Stimulated activated naive B cell treated with anti-CD40 and anti-IgM and Interleukin-4, amounts not matched to agents 10 μg/mL and 1 μg/mL and 100 μg/mL, for 72 hours (primary cell): ENCODE results near the gene LY6G5C.

Experiments used
- ATAC-seq, 2 donors: fragments of 150-1000 bp; cut with Tn5 transposase; replicated peaks; 2 replicates each; pipeline ENCODE4 v1.10.0; 2021; ENCODE audit warnings: moderate library complexity in 1 of 2
- DNase-seq: peaks from one replicate; pipeline ENCODE4 v3.0.0; 2021
- H3K27ac Mint-ChIP-seq: one replicate; pipeline ENCODE4 v1.8.0; 2022; ENCODE audit warnings: mild to moderate bottlenecking, mixed read lengths
- H3K27me3 Mint-ChIP-seq, 2 donors: one replicate each; pipeline ENCODE4 v1.8.0; 2022; ENCODE audit warnings: mixed read lengths in 2 of 2
- H3K36me3 Mint-ChIP-seq, 2 donors: one replicate each; pipeline ENCODE4 v1.8.0; 2022; ENCODE audit warnings: mixed read lengths in 2 of 2, mild to moderate bottlenecking in 1 of 2
- H3K4me1 Mint-ChIP-seq, 2 donors: one replicate each; pipeline ENCODE4 v1.8.0; 2022; ENCODE audit warnings: mixed read lengths in 2 of 2, mild to moderate bottlenecking in 1 of 2
- H3K4me3 Mint-ChIP-seq, 2 donors: one replicate each; pipeline ENCODE4 v1.8.0; 2022; ENCODE audit warnings: mild to moderate bottlenecking in 2 of 2, mixed read lengths in 2 of 2, moderate library complexity in 1 of 2
- H3K9me3 Mint-ChIP-seq, 2 donors: one replicate each; pipeline ENCODE4 v1.8.0; 2022; ENCODE audit warnings: mixed read lengths in 2 of 2, mild to moderate bottlenecking in 1 of 2

The LY6G5C gene, protein sequence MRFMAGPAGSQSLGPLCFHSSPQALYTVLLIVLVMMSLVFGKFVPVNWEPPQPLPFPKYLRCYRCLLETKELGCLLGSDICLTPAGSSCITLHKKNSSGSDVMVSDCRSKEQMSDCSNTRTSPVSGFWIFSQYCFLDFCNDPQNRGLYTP

DNA sequence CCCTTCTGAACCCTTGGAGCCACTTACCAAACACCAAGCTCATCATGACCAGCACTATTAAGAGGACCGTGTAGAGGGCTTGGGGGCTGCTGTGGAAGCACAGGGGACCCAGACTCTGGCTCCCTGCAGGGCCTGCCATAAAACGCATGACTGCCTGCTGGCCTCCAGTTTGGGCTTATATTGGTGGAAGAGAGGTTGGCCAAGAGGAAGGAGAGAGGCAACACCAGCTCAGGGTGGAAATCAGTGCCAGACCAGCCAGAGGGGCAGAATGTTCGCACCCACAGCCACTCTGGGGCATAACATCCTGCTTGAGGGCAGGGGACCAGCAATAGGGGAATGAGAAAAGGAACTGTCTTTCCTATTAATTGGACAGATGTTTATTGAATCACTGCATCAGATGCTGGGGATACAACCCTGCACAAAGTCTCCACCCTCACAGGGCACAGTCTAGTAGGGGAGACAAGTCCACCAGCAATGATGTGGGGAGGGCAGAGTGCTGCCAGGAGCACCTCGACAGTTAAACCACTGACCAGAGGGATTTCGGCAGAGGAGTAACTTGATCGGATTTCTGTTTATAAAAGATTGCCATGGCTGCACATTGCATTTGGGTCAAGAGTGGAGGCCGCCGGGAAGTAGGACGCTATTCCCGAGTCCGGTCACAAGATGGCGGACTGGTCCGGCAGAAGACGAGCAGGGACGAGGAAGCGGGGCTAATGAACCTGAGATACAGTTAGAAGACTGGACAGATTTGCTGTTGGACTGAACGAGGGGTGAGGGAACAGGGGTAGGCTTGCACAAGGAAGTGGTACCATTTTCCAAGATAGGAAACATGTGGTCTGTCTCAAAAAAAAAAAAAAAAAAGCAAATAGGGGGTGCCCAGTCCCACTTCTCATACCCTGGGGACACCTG lies at the start of gene LY6G5C:
Gene LY6G5C, minus strand, starts transcription at position 842 of the 909 bp plus-strand sequence. Its CDS starts 694 bp downstream, at position 148.
- Mint-ChIP-seq H3K27ac (peak within 1 kb of the TSS; percentile 75), H3K9me3 (no peaks in the 10 kb centered on the region), H3K4me1 (peaks cover 26 to 32% of the 10 kb centered on the region in 2 donors), H3K36me3 (peaks cover 12 to 13% of the 10 kb centered on the region in 2 donors), H3K4me3 (peak within 1 kb of the TSS; percentile 74 to 83), H3K27me3 (no peaks in the 10 kb centered on the region)
- DNase-seq = peak; percentile 55
- ATAC-seq = peak; percentile 65 to 73

DNA sequence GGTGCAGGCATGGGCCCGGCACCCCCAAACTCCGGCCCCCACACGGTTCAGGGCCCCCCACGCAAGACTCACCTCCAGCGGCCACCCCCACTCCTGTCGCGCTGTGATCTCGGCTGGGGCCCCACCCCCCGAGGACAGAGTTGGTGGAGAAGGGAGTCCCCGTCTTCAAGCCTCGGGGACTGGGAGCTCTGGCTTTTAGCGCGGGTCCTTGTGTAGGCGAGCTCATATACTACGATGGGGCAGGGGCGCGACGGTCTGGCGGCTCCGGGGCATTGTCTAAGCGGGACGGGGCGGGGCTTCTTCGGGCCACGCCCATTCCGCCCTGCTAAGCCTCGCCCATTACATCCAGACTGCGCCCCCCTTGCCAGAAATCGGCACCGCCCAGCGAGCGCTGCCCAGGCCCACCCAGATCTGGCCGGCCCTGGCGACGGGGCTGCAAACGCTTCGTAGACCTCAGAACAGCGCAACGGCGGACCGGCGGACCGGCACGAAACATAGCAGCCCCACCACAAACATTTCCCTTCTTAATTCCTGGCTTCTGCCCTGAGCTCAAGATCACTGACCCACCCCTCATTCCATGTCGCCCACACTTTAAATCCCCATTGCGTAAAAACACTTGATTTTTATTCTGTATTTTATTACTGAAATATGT lies 49.2 kb upstream of the LY6G5C start:
- Mint-ChIP-seq H3K4me1 (peaks cover 63 to 83% of the 10 kb centered on the region in 2 donors), H3K9me3 (no peaks in the 10 kb centered on the region)
- DNase-seq = peak; percentile 62

DNA sequence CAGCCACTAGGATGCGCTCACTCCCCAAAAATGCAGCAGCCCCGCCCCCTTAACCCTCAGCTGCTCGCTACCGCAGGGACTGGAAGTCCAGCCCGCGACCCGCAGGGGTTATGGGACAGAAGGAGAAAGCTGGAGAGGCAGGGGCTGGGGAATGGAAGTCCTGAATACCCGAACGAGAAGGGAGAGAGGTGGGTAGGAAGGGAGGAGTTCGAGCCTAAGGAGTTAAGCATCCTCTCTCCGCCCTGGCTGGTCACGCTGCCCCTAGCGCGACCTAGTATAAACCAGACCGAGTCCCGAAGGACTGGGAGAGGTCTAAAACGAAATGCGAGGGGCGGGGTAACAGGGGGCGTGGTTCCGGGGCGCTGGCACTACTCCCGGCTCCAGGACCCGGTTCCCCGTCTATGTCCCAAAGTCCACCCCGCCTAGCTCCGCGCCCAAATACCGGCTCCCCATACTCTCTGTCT lies 48.7 kb upstream of the LY6G5C start:
- H3K36me3 Mint-ChIP-seq = peaks cover 48 to 65% of the 10 kb centered on the region in 2 donors
- ATAC-seq = peak; percentile 58 to 71
- H3K27me3 Mint-ChIP-seq = no peaks in the 10 kb centered on the region
- H3K4me3 Mint-ChIP-seq = peak overlapping the region; percentile 95 to 97
- peaks cover 61 to 82% of the 10 kb centered on the region in 2 donors for H3K4me1 Mint-ChIP-seq
- H3K9me3 Mint-ChIP-seq = no peaks in the 10 kb centered on the region
- H3K27ac Mint-ChIP-seq = peak overlapping the region; percentile 96
- DNase-seq = peak; percentile 68

More for the DNA sequence above, 49.2 kb upstream of the LY6G5C start:
- peaks cover 50 to 70% of the 10 kb centered on the region in 2 donors for H3K36me3 Mint-ChIP-seq
- ATAC-seq = peak; percentile 41 to 63
- H3K27ac Mint-ChIP-seq = peak overlapping the region; percentile 96
- peak overlapping the region; percentile 95 to 97 for H3K4me3 Mint-ChIP-seq
- no peaks in the 10 kb centered on the region for H3K27me3 Mint-ChIP-seq

DNA sequence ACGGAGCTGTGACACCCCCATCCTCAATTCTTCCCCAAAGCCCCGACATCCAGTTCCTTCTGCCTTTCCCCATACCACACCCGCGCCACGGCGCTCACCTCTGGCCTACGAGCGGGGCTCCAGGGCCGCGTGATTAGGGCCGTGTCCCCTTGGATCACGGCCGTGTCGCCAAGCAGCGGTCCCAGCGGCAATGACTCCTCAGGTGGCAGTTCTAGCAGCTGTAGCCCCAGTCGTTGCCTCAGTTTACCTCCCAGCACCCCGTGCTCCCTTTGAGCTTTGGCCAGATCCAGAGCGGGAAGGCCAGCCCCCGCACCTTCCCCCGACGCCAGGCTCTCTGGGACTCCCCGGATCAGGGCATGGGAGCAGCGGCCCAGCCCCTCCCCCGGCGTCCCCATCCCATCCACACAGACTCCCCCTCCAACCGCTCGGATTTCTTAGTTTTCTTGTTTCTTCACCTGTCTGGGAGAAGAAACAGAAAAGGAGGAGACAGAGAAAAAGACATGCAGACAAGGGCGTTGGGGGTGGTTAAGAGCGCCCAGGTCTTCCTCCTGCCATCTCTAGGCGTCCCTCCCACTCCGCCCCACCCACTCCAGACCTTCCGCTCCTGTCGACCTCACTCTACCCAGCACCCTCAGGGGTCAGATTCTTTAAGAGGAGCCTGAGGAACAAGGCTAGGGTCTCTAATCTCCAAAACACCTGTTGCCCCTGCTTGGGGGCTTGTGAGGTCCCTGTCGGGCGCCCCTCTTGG lies 48.1 kb upstream of the LY6G5C start, which contains the start of gene DDAH2:
Gene DDAH2, minus strand, starts transcription at position 533 of the 748 bp plus-strand sequence. Its CDS starts 138 bp downstream, at position 395.
- no peaks in the 10 kb centered on the region for H3K27me3 Mint-ChIP-seq
- no peaks in the 10 kb centered on the region for H3K9me3 Mint-ChIP-seq
- peak; percentile 22 to 35 for ATAC-seq
- H3K36me3 Mint-ChIP-seq = peaks cover 48 to 60% of the 10 kb centered on the region in 2 donors
- no peak for DNase-seq
- peaks cover 59 to 79% of the 10 kb centered on the region in 2 donors for H3K4me1 Mint-ChIP-seq
- peak within 1 kb of the TSS; percentile 98 for H3K27ac Mint-ChIP-seq
- H3K4me3 Mint-ChIP-seq = peak within 1 kb of the TSS; percentile 95 to 97

DNA sequence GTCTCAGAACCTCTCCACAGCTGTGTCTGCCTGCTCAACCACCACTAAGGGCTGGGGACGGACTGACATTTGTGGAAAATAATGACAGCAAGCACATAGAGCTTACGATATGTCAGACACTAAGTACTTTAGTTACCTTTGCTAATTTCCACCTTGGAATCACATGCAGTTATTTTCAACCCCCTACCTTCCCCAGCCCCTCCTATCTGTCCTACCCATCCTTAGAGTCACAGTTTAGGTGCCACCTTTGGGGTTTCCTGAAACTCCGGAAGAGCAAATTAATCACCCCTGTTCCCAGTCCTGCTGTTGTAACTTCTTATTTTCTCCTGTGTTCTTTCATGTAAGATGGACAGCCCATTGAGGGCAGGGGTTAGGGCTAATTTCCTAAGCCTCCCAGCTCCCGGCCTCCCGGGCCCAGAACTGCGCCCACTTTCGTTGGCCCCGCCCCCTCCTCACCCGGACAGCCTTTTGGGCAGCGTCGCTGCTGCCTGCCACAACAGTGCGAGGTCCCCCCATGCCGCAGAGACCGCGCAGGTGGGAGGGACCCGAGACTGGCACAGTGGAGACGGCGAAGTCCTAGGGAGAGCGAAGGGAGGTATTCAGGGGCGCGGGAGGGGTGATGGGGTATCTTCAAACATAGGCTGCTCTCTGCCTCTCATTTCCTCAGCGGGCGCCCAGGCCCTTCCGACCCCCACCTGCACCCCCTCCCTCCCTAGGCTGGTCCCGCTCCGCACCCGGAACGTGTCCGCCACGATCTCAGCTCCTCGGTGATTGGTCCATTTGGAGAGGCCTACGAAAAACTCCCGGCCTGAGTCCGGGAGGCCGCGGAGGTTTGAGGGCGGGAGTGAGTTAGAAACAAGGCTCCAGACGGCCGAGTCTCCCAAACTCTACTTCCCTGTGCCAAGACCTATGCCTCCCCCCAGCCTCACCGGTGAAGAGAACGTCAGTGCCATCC lies 47.1 kb upstream of the LY6G5C start:
- DNase-seq = no peak
- no peak for ATAC-seq
- H3K27me3 Mint-ChIP-seq = no peaks in the 10 kb centered on the region
- H3K36me3 Mint-ChIP-seq = peaks cover 39 to 51% of the 10 kb centered on the region in 2 donors
- peak overlapping the region; percentile 98 for H3K27ac Mint-ChIP-seq
- H3K4me1 Mint-ChIP-seq = peaks cover 57 to 79% of the 10 kb centered on the region in 2 donors
- H3K9me3 Mint-ChIP-seq = no peaks in the 10 kb centered on the region
- peak overlapping the region; percentile 95 to 97 for H3K4me3 Mint-ChIP-seq

DNA sequence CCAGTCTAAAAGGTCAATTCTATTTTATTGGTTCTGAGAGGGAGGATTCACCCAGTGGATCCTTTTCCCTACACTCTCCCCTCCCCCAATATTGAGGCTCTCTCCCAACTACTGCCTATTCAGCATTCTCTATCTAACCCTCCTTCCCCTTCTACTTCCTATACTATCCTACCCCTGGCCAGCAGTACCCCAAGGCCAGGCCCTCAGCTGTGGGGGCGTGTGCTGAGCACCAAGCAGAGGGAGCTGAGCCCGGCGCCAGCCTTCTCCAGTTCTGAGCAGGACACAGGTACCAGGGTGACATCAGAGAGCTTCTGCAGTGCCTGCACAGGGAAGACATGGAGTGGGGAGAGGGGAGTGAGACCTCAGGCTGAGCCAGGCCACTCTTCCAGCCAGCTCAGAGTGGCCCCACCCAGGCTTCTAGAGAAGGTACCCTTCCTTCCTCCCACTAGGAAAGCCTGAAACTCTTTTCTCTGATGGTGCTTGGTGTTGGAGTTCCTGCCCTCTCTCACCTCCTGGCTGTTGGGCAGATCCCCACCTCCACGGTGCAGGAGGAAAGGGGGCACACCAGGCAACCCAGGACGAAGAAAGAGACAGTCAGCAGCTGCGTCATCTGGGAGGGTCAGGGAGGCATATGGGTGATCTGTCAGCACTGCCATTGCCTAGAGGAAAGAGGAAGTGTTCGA lies 46.3 kb upstream of the LY6G5C start:
- ATAC-seq (peak; percentile 85 to 88), DNase-seq (peak; percentile 80)
- Mint-ChIP-seq H3K27me3 (no peaks in the 10 kb centered on the region), H3K4me3 (peak overlapping the region; percentile 75 to 97), H3K4me1 (peaks cover 58 to 78% of the 10 kb centered on the region in 2 donors), H3K27ac (peak overlapping the region; percentile 98), H3K9me3 (no peaks in the 10 kb centered on the region), H3K36me3 (peaks cover 39 to 51% of the 10 kb centered on the region in 2 donors)

DNA sequence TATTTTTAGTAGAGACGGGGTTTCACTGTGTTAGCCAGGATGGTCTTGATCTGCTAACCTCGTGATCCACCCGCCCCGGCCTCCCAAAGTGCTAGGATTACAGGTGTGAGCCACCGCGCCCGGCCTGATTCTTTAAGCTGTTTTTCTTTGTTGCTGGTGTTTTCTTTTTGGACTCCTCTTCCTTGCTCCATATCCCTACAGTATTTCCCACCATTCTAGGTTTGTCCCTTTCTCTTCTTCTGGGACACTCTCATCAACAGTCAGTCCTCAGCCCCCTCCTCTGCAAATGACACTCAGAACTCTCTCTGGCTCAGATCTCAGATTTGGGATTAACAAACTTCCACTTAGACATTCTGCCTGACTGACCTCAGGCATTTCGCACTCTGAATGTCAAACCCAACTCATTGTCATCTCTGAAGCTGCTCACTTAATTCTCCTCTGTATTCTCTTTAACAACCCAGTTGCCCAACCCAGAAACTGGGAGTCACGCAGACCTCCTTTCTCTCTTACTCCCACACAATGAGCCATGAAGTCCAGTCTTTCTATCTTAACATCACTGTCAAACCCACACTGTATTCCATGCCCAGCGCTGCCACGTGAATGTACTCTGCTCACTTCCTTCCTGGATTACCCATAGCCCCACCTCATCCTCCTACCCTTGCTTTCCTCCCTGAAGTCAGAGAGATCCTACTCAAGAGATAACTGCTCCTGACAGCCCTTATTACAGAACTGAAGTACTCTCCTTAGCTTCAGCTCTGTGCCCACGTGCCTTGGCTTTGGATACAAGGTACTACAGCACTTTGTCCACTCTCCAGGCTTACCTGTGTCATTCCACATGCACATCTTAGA lies 44.9 kb upstream of the LY6G5C start:
- Mint-ChIP-seq H3K27me3 (no peaks in the 10 kb centered on the region), H3K27ac (peak overlapping the region; percentile 0), H3K4me1 (peaks cover 58 to 65% of the 10 kb centered on the region in 2 donors), H3K36me3 (peaks cover 35 to 42% of the 10 kb centered on the region in 2 donors), H3K9me3 (no peaks in the 10 kb centered on the region), H3K4me3 (no peak overlapping the region)
- no peak for DNase-seq
- ATAC-seq = no peak

DNA sequence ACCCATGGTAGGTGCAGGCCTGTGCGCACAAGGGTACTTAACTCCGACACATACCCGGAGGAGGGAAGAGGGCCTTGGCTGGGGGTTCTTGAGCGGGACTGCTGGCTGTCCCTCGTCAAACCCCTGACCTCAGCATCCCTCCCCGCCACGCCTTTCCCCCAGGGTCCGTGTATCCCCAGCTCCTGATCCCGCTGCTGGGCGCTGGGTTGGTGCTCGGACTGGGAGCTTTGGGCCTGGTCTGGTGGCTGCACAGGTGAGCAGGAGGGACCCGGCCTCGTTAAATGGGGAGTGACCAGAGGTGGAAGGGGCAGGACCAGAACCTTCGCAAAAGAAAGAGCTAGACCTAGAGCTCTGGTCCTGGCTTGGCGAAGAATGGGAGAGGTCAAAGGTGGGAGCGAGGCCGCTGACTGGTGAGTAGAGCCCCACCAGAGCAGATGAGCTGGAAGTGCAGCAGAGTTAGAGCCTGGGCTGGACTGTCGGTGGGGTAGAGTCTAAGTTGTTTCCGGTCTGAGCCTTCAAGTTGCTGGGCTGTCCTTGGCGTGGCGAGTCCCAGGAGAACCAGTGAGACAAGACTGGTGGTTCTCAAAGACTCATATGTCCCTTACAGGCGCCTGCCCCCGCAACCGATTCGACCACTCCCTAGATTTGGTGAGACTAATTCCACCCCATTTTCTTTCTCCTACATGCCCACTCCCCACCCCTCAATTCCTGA lies 43.3 kb upstream of the LY6G5C start:
- DNase-seq (no peak), ATAC-seq (no peak)
- no peak overlapping the region for H3K4me3 Mint-ChIP-seq
- H3K4me1 Mint-ChIP-seq = peaks cover 45 to 51% of the 10 kb centered on the region in 2 donors
- H3K36me3 Mint-ChIP-seq = peaks cover 29% of the 10 kb centered on the region in 2 donors
- H3K27ac Mint-ChIP-seq = peak overlapping the region; percentile 78
- no peaks in the 10 kb centered on the region for H3K9me3 Mint-ChIP-seq
- no peaks in the 10 kb centered on the region for H3K27me3 Mint-ChIP-seq

DNA sequence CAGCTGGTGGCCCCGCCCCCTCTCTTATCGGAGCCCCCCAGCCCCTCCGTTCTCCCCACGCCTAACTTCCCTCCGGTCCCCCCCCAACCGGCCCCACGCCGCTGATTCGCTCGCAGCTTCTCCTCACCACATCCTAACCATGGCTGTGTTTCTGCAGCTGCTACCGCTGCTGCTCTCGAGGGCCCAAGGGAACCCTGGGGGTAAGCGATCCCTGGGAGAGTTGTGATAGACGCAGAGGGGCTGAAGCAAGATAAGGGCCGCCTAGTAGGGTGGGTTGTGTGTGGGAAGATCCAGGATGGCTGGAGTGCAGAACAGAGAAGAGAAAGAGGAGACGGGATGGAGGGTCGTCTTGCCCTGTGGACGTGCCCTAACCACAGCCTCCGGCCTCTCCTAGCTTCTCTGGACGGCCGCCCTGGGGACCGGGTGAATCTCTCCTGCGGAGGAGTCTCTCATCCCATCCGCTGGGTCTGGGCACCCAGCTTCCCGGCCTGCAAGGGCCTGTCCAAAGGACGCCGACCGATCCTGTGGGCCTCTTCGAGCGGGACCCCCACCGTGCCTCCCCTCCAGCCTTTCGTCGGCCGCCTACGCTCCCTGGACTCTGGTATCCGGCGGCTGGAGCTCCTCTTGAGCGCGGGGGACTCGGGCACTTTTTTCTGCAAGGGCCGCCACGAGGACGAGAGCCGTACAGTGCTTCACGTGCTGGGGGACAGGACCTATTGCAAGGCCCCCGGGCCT lies 42.5 kb upstream of the LY6G5C start, which contains the start of gene MPIG6B:
Gene MPIG6B, plus strand, starts transcription at position 129 of the 735 bp plus-strand sequence. Its CDS starts 11 bp downstream, at position 140.
- peak within 1 kb of the TSS; percentile 10 to 50 for H3K4me3 Mint-ChIP-seq
- peak within 1 kb of the TSS; percentile 78 for H3K27ac Mint-ChIP-seq

DNA sequence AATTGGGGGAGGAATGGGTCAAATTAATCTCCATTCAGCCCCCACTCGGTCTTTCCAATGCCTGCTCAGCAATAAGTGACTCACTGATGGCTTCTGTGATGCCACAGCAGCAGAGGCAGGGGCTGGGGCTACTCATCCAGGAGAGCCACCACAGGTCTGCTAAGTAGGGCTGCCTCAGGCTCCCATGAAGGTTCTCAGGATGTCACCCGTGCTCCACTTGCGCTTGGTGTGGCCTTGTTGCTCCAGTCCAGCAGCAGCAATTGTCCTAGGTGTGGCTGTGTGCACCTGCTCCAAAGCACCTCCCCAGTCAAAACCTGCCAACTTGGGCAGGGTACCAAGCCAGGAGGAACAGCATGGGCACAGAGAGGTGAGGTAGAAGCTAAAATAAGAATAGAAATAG lies 41.3 kb upstream of the LY6G5C start:
- H3K27ac Mint-ChIP-seq = no peak overlapping the region
- peaks cover 16 to 17% of the 10 kb centered on the region in 2 donors for H3K36me3 Mint-ChIP-seq
- no peaks in the 10 kb centered on the region for H3K27me3 Mint-ChIP-seq
- H3K4me3 Mint-ChIP-seq = no peak overlapping the region
- no peaks in the 10 kb centered on the region for H3K9me3 Mint-ChIP-seq
- peaks cover 27 to 32% of the 10 kb centered on the region in 2 donors for H3K4me1 Mint-ChIP-seq
- DNase-seq (no peak), ATAC-seq (no peak)

More for the DNA sequence above, 42.5 kb upstream of the LY6G5C start, which contains the start of gene MPIG6B:
- Mint-ChIP-seq H3K9me3 (no peaks in the 10 kb centered on the region), H3K36me3 (peaks cover 24% of the 10 kb centered on the region in 2 donors), H3K4me1 (peaks cover 38 to 44% of the 10 kb centered on the region in 2 donors), H3K27me3 (no peaks in the 10 kb centered on the region)
- DNase-seq (no peak), ATAC-seq (no peak)
